COLO829 (cell line): ENCODE measurements around the gene SINHCAF.
"Not testable (repeated sequence)": the region's sequence is repeated elsewhere in the genome, so short reads cannot be mapped to it uniquely, and the experiment has no call there.

Experiments
- DNase-seq: peaks from one replicate; pipeline ENCODE4 v3.0.0; 2012; ENCODE audit warnings: low spot score

Gene SINHCAF

DNA sequence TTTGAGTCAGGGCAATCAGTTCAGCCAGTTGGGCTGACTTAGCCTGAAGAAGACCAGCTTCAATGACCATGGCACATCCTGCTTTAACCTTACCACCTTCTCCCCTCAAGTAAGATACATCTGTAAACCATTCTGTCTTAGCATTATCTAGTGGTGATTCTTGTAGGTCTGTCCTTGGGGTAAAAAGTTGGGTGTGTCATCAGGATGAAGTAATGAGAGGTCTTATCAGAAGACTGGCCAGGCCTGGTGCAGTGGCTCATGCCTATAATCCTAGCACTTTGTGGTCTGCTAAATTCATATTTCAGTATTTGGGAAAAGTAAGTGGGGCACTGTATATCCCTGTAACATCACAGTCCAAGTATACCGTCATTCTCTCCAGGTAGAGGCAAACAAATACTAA, 19.1 kb downstream of the SINHCAF start:
- no peak for DNase-seq

DNA sequence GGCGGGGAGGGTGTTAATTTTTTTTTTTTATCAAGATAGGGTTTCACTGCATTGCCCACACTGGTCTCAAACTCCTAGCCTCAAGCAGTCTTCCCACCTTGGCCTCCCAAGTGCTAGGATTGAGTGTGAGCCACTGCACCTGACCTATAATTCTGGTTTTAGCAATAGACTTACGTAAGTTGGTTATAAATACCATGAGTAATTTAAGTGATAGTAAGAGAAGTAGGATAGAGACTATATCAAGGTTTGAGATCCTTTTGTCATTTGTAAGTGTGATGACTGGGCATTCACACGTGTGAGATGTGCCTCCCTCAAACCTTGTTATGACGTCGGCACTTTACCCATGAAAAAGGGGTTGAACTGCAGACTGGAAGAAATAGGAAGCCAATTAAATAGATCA, 22.5 kb downstream of the SINHCAF start:
- DNase-seq = no peak

DNA sequence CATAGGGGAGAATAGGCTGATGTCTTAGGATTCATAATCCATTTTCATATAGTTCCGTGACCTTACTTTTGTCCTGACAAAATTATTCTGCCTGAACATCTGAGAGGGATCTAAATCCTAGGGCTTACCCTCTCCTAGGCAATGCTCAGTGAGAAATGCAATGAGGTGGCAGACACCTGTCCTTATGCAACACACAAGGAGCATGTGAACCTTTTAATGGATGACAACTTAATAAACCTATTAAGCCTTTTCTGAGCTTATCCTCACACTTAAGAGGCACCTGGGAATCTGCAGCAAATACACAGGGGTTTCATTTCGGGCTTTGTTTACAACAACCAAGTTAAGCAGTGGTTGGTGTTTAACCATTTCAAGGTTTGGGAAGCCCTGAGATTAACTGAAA, 24.6 kb downstream of the SINHCAF start:
- DNase-seq = no peak

DNA sequence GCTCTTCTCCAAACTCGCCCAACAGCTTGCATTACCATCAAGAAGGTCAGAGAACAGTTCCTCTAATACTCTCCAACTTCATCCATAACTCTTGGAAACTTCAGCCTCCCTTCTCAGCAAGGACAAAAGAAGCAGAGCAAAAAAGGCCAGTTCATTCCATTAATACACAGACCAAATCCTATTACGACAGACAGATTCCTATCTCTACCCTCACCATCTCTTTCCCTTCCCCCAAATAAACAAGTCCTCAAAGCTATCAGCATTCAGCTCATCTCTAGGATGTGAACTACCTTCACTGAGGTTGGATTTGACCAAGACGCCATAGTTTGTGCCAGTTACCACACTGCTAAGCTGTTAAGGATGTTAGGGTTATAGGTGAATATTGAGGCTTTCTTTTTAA, 25.2 kb downstream of the SINHCAF start:
- no peak for DNase-seq

DNA sequence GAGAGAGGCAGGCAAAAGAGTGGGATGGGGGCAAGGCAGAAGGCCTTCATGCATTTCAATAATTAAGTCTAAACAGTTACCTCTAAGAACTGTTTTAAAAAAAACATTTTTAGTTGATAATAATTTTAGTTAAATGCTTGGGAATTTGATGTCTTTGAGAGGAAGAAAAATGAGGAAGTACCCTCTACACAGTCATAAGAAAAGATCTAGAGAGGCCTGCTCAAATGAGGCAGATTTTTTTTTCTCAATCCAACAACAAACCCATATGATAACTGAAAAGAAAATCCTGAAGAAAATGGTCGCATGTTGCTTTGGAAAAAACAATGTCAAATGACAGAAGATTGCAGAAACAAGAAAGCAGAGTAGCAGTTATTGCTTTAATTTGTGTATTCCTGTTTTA, 25.6 kb downstream of the SINHCAF start:
- no peak for DNase-seq

DNA sequence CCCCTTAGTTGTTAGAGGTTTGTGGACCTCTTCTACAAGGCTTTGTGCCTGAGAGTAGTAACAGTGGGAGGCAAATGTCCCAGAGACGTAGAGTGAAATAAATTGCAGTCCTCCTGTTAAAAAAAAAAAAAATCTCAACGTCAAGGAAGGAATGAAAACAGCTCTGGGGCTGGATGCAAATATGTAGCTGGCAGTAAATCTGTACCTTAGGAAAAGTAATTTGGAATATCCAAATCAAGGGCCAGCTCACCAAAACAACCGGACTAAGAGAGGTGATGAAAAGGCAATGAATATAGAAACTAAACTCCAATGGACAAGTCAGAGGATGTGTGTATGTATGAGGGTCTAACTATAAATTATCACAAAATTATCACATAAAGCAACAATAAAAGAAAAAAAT, 27.0 kb downstream of the SINHCAF start:
- DNase-seq = no peak

DNA sequence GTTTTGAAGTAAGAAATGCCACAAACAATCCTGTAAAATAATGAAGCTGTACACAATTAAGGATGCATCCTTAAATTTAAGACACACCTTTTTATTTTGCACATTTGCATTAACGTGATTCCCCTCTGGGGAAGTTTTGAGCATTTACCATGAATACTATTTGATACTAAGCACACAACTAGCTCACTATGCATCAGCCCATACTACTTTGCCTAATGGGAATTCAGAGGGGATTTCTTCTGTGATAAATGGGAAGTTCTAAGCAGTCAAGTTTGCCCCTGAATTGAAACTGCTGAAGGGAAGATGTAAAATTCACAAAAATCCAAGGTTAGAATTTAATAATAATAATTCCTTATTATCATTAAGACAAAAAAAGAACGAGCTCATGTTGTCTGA, 27.4 kb downstream of the SINHCAF start:
- no peak for DNase-seq

DNA sequence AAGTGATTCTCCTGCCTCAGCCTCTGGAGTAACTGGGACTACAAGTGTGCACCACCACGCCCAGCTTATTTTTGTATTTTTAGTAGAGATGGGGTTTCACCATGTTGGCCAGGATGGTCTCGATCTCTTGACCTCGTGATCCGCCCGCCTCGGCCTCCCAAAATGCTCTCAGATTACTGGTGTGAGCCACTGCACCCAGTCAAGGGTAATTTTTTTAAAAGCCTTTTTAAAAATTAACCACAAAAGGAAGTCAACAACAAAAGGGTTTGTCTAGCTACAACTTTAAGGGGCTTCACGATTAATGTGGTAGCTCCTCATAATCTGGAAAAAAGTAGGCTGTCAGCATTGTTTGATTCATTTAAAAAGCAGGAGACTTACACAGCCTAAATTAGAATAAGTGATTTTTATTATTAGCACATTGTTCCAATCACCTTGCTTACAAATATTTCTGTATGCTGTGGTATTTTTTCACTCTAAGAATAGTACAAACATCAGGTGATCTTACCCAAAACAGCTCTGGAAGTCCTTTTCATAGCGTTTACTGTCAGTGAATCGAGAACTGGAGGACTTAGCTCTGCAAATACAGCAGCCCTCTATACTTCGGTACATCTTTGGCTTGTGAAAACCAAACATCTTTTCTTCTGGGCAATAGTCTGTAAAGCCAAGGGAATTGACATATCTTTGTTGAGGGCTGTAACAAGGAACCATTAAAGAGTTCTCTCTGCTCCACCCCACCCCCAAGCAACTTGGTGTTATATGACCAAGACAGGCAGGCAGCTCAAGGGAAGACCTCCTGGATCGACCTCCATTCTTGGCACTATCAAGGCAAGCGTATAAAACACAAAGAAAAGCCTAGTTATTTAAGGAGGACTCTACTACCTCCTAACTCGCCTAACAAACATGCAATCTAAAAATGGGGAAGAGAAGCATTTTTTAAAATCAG, 28.1 kb downstream of the SINHCAF start:
- DNase-seq = no peak

DNA sequence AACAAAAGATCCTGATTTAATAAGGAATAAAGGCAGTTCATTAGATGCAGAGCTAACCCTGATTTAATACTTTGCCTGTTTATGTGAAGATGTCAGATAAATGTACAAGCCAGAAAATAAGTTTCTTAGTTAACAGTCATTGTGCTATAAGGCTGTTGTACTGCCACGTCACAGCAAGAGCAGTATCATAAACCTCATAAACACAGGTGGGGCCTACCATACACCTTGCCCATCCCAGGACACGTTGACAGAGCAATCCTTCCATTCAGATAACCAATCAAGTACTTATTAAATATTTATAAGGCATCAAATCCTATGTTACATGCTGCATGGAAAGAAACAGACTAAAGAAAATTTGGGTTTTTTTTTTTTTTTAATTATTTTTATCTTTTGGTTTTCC, 36.5 kb downstream of the SINHCAF start:
- DNase-seq = no peak

DNA sequence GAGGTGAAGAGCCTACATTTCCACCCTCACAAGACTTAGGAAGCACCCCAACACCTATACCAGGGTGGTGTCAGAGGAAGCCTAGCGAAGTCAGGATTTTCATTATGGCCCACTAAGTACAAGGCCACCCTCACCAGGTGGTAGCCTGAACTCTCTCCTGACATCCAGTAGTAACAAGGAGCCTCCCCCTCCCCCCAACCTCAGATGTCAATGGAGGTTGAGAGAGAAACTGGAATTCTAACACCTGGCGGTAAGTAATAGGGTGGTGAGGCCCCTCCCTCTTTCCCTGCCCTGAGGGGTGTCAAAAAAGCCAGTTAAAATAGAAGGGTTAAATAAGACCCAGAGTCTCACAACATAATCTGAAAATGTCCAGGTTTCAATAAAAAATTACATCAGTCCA, 37.6 kb downstream of the SINHCAF start:
- DNase-seq = no peak

DNA sequence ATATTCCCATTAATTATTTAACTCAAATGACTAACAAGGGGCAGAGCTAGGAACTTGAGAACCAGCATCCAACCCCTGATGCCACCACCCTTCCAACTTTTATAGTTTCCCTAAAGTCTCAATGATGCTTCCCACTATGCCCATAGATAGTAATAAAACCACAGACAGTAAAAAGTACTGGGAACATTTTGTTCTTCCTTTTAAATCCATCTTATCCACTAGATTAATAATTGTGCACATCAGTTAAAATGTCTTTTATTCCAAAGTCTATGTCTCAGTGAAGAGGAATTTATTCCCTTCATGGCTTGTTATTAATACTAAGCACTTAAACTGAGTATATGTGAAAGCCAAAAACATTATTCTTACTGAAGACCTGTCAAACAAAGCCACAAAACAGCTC, 45.8 kb downstream of the SINHCAF start:
- no peak for DNase-seq

DNA sequence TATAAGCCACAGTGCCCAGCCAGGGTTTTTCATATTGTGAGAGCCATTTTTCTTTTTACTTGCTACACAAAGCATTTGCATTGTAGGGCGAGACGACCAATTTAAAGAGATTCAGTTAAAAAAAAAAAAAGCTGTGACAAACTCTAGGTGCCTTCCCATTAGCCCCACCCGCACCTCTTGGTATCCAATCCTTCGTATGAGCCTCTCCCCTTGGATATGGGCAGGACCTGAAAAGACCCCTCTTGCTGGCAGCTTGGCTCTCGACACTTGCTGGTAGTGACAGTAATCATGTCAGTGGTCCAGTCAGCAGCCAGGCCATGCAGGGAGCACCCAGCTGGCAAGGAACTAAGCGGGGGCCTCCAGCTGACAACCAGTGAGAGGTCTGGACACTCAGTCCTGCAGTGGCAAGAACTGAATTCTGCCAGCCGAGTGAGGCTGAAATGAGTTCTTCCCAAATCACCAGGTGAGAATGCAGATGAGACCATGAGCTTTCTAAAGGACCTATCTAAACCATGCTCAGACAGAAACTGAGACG, 46.5 kb downstream of the SINHCAF start:
- DNase-seq = no peak

DNA sequence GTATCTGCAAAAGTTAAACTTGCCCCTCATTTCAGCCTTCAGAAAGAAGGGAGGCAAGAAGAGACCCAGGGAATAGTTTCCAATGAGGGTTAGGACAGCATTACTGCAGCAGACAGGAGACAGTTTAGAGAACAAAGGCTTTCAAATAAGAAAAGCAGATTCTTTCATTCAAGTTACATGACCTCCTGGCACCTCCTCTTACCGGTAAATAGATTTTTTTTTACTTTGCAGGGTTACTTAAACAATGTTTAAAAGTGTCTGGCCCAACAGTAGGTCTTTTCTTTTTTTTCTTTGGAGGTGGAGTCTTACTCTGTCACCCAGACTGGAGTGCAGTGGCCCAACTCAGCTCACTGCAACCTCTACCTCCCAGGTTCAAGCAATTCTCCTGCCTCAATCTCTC, 47.1 kb downstream of the SINHCAF start:
- no peak for DNase-seq

DNA sequence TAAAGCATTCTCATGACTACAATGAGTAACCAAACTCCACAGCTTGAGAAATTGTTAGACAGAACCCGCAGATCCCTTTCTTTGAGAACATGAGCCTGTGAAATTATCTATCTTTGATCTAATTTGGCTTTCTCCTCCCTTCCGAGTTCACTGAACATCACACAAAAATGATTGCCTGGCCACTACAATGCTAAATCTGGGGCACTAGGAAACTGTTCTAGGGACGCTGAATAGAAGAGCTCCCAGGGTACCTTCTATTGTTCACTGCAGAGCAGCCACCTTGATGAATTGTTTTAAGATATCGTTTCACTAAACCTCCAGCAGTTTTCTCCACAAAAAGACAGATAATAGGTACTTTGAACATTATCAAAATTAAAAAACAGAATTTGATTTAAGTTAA, 47.5 kb downstream of the SINHCAF start:
- DNase-seq = no peak

DNA sequence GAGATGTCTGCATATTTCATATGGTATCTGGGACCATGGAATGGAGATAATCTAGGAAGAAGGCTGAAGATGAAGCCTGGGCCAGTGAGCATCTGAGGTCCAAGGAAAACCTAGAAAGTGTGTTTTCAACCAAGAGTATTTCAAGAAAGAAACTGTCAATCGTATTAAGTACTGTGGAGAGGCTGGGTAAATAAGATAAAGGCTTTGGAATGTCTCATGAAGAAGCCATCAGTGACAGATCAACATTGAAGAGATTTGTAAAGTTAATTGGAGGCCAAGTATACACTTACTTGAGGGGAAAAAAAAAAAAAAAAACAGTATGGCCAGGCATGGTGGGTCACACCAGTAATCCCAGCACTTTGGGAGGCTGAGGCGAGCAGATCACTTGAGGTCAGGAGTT, 48.9 kb downstream of the SINHCAF start:
- no peak for DNase-seq

DNA sequence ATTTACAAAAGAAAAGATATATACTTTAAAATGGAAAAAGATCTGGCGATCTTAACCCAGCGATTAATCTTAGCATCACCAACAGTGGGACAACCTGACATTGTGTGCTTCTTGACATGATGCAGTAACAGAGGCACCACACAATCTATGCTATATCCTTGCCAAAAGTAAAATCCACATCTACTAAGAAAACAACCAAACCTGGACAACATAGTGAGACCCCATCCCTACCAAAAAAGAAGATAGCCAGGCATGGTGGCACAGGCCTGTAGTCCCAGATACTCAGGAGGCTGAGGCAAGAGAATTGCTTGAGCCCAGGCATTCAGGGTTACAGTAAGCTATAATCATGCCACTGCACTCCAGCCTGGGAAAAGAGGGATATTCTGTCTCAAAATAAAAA, 50.5 kb downstream of the SINHCAF start:
- no peak for DNase-seq

DNA sequence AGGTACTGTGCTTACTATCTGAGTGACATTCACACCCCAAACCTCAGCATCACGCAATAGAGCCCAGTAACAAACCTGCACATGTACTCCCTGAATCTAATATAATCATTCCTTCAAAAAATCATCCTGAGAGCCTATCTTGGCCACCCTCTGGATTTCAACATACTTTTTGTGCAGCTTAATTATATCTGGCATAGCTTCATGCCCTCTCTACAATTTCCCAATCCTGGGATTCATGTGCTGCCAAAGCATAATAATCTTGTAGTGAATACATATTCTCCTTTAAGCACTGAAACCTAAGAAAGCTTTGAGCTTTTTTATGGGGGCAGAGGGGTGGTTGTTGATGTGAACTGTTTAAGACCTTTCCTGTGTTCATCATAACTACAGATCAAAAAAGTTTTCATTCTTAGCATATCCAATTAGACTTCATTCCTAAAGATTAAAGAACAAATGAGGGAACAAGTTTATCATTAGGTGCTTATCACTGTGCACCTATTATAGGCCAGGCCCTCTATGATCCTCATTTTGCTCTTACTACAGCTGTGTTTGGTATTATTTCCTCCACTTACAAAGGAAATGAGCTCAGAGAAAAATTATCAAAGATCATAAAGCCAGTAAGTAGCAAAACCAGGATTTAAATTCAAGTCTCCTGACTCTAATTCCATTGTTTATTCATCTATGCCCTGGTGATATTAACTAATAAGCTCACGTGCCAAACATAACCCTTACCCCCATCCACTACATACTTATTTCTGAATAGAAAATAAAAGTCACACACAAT, 51.2 kb downstream of the SINHCAF start:
- no peak for DNase-seq

DNA sequence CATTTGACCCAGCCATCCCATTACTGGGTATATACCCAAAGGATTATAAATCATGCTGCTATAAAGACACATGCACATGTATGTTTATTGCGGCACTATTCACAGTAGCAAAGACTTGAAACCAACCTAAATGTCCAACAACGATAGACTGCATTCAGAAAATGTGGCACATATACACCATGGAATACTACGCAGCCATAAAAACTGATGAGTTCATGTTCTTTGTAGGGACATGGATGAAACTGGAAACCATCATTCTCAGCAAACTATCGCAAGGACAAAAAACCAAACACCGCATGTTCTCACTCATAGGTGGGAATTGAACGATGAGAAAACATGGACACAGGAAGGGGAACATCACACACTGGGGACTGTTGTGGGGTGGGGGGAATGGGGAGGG, 52.2 kb downstream of the SINHCAF start:
- DNase-seq = not testable (repeated sequence)

DNA sequence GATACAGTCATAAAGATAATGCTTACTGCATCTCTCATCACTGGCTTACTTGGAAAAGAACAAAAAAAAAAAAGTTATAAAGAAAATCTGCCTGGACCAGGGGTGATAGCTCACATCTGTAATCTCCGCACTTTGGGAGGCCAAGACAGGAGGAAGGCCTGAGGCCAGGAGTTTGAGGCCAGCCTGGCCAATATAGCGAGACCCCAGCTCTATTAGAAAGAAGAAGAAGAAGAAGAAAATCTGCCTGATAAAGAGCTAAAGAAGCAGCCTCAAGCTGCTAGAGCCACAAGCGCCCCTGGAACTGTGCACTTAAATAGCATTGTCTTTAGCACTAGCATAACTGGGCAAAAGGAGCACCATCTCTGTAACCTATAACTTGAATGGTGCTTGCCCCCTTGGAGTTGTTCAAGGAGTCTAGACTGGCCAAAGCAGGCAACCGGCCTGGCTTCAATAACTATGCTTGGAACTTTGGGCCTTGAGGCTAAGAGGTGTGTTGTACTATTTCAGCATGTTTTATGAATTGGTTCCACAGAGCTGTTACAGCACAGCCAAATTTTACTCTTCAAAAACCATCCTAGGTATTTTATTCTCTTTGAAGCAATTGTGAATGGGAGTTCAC, 53.2 kb downstream of the SINHCAF start:
- no peak for DNase-seq

DNA sequence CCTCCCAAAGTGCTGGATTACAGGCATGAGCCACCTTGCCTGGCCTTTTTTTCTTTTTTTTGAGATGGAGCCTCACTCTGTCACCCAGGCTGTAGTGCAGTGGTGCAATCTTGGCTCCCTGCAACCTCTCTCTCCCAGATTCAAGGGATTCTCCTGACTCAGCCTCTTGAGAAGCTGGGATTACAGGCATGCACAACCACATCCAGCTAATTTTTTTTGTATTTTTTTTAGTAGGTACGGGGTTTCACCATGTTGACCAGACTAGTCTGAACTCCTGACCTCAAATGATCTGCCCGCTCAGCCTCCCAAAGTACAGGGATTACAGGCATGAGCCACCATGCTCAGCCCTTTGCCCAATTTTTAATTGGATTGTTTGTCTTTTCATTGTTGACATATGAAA, 58.0 kb downstream of the SINHCAF start:
- DNase-seq = no peak

DNA sequence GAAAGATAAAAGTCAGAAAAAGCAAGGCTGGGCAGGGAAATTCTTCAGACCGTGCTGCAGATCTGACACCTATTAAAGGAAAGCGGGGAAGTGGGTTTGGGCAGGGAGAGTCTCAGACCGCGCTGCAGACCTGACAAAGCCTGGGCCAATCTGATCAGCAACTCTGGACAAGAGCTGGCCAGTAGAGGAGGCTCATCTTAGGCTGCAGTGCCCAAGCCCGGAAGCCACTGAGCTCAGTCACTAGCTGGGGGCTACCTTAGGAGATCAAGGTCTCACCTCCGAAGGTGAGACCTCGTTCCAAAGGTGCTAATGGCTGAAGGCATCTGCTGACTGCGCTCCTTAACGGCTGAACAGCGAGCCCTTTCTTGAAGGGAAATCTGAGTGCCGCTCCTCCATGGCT, 60.2 kb downstream of the SINHCAF start:
- DNase-seq = no peak

DNA sequence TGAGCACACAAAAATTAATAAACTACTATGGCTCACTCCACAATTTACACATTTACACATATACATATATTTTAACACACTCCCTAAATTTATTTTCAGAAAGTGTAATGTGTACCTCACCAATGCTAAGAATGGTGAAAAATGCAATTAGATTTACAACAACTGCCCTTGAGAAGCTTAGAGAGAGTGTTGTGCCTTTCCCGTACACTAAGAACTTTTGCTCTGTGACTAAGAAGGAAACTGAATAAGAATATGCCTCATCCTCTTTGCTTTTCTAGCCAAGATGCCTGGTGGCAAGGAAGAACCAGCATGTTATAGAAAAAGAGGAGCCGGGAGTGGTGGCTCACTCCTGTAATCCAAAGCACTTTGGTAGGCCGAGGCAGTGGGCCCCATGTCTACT, 62.3 kb downstream of the SINHCAF start:
- no peak for DNase-seq

DNA sequence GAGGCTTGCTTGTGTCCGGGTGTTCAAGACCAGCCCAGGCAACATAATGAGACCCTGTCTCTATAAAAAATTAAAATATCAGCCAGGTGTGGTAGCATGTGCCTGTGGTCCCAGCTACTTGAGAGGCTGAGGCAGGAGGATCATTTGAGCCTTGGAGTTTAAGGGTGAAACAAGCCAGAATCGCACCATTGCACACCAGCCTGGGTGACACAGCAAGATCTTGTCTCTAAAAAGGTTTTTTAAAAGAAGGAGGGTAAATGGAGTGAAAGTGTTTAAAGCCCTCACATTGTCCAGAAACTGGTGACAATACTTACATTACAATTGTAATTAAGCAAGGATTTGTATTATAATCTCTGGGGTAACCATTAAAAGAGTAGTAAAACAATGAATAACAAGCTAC, 64.2 kb downstream of the SINHCAF start:
- no peak for DNase-seq
